ENCODE results near the gene USP48.

- TF ChIP-seq CTCF (IDR thresholded peaks at IDR 0.05) = no peak
- TF ChIP-seq POLR2AphosphoS5 (IDR thresholded peaks at IDR 0.05) = no peak
Observed at GRCh38 chr1:21691739-21692138, 91.2 kb downstream of the USP48 start.
